Renal cortical epithelial cell (primary cell): ENCODE data around the gene SPHK1. TPM values are rescaled to one million over a fixed set of nuclear protein-coding genes. Genes with fewer than 3 reads are reported as not detected.

Experiments
- DNase-seq: peaks from one replicate; pipeline ENCODE4 v3.0.0-alpha.2; 2011; ENCODE audit warnings: low read depth
- total RNA-seq: library from RNA; depleted of rRNA; stranded (reverse); fragments of >200 nt; gene quantifications from 2 replicates; pipeline ENCODE4 v1.2.3, GENCODE V29; 2014

Gene SPHK1
- total RNA-seq, 1 donor from 2014 or later = 16.5 TPM

DNA sequence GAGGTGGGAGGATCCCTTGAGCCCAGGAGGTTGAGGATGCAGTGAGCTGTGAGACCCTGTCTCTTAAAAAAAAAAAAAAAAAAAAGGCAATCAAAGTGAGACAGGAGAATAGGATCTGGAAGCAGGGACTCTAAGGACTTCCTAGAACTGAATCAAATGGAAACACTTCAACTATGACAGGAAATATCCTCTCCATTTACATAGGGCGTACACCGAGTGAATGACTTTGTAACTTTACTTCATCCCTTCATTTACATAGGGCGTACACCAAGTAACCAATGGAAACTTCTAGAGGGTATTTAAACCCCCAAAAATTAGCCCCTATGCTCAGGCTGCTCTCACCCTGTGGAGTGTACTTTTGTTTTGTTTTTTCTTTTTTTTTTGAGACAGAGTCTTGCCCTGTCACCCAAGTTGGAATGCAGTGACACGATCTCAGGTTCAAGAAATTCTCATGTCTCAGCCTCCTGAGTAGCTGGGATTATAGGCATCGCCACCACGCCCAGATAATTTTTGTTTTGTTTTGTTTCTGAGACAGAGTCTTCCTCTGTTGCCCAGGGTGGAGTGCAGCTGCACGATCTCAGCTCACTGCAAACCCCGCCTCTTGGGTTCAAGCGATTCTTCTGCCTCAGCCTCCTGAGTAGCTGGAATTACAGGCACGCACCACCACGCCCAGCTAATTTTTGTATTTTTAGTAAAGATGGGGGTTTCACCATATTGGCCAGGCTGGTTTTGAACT lies 21.1 kb upstream of the SPHK1 start:
- DNase-seq = no peak

DNA sequence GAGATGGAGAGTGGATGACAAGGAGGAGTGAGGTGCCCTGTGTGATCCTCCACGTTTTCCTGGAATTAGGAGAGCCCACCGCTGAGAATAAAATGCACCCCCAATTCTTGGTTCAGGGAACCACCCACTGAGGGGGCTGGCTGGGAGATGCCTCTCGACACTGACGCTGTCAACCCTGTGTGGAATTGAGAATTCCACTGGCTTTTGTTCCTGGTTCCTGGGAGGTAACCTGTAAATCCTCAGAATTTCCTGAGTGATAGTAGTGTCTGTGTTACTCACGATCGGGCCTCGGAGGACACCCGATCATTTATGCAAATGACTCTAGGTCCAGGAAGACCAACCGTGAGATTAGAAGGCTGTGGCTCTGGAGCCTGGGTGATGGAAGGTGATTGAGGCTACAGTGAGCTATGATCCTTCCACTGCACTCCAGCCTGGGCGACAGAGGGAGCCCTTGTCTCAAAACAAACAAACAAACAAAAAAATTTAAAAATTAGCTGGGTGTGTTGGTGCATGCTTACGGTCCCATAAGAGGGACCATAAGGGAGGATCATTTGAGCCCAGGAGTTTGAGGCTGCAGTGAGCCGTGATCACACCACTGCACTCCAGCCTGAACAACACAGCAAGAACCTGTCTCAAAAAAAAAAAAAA lies 19.0 kb upstream of the SPHK1 start:
- peak; percentile 43 for DNase-seq

DNA sequence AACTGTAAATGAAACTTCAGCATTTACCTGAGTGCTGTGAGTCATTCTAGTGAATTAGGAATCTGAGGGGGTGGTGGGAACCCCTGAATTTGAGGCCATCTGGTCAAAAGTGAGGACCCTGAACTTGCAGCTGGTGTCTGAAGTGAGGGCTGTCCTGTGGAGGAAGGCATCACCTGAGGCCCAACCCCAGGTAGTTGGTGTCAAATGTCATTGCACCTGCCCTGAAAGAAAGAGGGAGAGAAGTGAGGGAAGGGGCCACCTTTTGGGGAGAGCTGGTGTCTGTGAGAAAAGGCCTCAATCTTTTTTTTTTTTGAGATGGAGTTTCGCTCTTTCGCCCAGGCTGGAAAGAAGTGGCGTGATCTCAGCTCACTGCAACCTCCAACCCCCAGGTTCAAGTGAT lies 18.2 kb upstream of the SPHK1 start:
- no peak for DNase-seq

DNA sequence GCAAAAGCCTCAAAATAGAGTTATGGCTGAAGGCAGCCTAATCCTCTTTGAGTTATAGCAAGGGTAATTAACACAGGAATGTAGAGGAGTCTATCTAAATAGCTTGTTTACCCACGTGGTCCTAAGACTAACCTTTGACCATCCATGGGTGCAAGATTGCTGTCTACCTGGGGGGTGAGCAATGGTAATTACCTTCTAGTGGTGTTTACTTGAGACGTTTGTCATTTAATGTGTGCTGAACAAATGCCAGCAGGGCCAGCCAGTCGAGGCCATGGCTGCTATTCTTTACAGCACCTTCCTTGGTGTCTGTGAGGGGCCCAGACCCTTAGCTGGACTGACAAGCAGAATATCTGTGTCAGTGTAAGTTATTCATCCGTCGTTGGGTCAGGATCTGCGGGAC lies 16.8 kb upstream of the SPHK1 start:
- DNase-seq = no peak

DNA sequence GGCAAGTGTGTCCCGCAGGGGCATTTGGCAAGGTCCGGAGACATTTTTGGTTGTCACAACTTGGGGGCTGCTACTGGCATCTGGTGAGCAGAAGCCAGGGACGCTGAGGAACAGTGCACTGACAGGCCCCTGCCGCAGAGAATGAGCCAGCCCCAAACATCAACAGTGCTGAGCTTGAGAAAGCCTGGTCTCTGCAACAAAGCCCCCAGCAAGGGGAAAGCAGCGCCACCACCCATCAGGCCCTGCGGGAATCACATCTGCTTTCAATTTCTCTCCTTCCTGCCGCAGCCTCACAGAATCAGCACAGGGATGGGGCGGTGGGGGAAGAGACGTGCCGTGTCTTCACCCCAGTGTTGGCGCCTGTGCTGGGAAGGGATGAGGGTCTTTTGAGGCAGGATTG lies 15.9 kb upstream of the SPHK1 start:
- no peak for DNase-seq

DNA sequence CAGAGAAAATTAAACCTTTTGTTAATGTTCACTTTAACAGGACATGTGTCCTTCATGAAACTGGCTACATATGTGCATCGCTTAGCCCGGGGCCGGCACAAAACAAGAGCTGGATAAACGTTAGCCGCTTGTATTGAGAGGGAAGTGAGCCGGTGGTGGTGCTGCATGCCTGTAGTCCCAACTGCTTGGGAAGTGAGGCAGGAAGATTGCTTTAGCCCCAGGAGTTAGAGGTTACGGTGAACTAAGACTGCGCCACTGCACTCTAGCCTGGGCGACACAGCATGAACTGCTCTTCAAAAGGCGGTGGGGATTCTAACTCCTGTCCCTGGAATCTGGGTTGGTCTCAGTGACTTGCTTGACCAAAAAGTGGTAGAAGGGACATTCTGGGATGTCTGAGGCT lies 15.0 kb upstream of the SPHK1 start:
- no peak for DNase-seq

DNA sequence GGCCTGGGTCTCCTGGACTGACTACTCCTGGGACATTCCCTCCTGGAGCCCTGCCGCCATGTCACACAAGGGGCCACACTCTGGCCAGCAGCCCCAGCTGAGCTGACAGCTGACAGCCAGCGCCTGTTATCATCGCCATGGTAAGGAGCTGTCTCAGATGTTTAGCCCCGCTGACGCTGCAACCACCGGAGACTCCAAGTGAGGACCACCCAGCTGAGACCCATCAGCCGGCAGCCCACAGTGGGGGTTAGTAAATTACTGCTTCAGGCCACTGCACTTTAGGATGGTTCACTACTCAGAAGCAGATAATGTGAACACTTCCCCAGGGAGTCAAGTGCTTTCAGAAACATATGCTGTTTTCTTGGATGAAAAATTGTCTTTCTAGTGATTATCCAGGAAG lies 14.6 kb upstream of the SPHK1 start:
- DNase-seq = no peak

DNA sequence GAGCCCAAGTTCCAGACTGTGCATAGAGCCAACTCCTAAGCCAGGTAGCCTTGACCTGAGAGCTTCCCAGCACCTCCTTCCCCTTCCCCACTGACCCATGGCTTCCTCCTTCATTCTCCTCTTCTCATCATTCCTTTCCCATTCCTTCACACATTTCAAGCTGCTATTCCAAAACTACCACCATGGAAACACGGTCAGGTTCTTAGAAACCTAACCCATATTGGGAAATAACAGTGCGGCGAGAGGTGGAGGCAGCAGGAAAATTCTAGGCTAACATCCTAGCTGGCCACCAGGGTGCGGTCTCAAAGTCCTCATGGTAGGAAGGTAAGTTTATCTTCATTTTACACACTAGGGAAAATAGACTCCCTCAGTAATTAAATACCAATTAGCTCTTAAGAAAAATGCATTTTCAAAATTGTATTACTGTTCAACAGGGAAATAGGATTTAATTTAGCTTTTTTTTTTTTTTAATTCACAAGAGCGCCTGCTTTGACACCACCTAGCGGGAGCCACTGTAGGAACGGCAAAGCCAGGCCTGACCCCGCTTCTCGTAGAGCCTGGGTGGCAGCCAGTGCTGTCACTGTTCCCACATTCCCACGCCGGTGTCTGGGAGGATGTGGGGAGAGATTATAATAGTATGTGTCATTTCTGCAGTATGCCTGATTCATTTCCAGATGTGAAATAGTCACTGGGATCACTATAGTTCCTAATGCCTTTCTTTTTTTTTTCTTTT lies 14.0 kb upstream of the SPHK1 start:
- DNase-seq = peak; percentile 46

DNA sequence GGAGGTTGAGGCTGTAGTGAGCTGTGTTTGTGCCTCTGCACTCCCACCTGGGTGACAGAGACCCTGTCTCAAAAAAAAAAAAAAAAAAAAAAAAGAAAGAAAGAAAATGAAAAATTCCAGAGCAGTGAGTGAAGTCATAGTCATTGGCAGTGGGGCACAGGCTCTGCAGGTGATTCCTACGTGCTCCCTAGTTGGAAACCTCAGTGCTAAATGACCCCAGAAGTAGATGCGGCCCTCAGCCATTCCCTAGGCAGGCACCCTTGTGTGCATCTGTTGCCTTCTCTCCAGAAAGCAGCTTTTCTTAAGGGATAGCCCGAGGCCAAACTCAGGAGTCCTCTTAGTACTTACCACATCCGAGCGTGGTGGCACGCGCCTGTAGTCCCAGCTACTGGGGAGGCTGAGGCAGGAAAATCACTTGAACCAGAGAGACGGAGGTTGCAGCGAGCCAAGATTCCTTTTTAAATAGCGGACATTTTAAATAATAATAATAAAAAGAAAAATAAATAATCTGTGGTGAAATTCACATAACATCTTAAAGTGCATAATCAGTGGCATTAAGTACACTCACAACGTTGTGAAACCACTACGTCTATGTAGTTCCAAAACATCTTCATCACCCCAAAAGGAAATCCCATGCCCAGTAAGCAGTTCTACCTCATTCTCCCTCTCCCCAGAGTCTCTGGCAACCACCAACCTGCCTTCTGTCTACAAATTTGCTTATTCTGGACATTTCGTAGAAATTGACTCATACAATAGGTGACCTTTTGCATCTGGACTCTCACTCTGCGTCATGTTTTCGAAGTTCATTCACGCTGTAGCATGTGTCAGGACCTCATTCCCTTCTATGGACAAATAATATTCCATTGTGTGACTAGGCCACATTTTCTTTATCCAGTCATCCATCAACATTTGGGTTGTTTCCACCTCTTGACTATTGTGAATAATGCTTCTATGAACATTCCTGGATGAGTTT lies 12.5 kb upstream of the SPHK1 start:
- peak; percentile 92 for DNase-seq

DNA sequence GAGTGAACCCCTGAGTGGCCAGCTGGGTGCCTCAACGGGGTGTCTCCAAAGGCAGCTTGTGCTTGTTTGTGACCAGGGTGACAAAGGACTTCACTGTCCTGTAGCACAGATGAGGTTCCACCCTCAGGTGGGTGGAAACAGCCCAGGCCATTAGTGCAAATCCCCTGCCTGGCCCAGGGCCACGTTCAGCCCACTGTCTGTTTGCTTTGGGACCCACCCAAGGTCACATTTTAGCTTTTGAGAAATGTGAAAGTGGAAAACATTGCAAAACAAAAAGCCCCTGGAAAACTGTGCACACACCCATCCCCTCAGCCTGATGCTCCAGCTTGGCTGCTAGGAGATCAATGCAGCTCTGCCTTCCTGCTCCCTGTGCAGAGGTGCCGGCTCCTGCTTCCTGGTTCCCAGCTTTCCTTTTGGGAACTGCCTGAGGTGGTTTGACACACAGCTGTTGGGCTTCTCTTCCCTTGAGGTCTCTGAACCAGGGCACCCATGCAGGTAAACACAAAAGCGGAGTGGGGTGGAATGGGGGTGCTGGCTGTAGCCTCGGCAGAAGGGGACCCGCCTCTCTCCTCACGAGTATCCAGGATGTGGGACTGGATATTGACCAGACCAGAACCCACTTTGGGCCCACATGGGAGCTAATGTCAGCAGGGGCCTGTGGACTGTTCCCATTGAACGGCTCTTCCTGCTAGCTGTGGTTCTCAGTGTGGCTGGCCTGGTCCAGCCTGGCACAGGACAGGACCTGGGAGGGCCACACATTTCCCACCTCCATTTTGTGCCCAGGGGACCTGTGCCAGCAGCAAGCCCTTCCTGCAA lies 7.9 kb upstream of the SPHK1 start:
- DNase-seq = no peak

DNA sequence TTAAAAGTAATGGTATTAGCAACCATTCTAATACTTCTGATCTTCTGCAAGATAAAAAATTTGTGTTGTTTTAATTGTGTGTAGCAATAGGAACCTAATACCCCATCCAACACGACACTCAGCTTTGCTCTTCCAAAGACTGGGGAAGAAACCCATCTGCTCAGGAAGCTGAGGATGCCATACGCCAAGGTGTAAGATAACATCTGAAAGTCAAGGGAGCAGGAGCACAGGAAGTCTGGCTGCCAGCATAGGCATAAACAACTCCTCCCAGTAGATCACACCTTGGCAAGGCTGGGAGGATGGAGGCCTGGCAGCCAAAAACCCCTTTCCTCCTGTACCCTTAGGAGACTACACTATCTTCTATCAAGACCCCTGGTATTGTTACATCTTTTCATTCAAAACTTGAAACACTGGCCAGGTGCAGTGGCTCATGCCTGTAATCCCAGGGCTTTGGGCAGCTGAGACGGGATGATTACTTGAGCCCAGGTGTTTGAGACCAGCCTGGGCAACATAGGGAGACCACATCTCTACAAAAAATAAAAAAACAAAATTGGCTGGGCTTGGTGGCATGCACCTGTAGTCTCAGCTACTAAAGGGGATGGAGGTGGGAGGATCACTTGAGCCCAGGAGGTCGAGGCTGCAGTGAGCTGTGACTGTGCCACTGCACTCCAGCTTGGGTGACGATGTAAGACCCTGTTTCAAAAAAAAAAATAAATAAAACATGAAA lies 5.7 kb upstream of the SPHK1 start:
- no peak for DNase-seq

DNA sequence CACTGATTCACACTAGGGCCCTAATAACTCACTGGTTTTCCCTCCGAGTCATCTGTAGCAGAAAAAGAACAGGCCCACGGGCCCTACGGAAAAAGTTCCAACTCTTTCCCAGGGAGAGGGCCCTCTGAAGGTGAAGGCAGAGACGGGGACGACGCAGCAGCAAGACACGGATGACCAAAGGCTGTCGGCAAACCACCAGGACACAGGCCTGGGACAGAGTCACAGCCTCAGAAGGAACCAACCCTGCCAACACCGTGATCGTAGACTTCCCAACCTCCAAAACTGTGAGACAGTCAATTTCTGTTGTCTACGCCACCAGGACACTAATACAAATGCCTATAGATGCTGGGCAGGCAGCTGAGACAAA lies 5.2 kb upstream of the SPHK1 start:
- no peak for DNase-seq

DNA sequence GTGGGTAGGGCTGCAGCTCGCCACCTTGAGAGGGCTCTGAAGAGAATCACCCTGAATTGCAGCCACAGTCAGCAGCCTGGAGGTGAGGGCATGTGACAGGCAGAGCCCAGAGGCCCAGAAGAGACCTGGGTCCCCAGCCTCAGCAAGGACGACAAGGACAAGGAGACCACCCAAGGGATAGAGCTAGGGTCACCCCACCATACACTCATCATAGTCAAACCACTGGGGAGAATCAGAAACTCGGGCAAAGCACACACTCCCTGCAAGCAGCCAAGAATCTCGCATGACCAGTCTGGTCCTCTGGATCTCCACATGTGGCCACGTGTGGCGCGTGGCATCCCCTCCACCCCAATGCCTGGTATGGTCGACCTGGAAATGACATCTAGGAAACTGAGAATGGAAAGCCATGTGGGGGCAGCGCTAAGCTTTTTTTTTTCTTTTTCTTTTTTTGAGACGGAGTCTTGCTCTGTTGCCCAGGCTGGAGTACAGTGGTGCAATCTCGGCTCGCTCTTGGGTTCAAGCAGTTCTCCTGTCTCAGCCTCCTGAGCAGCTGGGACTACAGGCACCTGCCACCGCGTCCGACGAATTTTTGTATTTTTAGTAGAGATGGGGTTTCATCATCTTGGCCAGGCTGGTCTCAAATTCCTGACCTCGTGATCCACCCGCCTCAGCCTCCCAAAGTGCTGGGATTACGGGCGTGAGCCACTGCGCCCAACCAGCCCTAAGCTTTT lies 4.6 kb upstream of the SPHK1 start:
- DNase-seq = no peak

DNA sequence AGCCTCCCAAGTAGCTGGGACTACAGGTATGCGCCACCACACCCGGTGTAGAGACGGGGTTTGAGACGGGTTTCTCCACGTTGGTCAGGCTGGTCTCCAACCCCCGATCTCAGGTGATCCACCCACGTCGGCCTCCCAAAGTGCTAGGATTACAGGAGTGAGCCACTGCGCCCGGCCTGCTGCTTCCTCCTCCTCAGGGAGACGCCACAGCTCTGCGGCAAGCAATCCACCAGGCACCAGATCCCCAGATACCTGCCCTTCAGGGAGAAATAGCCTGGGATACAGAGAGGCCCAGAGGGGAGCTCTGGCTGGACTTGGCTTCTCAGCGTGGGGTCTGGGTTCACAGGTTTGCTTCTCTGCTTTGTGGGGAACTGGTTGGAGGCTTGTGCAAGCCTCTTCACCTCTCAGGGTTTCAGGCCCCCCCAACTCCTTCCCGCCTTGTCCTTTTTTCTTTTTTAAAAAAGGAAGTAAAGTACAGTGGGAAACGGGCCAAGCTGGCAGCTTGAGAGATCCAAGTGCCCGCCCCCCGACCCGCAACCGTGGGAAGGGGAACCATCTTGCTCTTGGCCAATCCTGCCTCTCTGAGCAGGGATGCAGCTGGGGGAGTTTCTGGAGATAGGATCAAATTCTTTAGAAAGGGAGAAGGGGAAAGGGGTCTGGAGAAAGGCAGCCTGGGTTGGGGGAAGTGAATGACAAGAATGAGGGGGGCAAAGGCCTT lies 2.6 kb upstream of the SPHK1 start:
- no peak for DNase-seq

DNA sequence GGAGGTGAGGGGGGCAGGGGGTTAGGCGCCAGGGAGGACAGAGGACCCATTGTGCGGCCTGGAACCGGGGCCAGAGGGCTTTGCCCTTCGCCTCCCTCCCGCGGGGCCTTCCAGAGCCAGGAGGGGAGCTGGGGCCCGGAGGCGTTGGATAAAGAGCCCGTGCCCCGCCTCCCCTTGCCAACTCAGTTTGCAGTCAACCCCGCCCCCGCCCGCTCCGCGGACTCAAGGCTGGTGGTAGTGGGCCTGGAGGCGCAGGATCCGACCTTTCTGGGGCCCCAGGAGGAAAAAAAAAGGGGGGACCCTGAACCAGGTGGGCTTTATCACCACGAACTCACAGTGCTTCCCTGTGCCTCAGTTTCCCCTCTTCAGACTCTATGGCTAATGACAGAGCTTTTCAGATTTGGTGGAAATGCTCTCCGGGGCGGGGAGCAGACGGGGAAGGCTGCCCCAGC lies 2.0 kb upstream of the SPHK1 start:
- no peak for DNase-seq

DNA sequence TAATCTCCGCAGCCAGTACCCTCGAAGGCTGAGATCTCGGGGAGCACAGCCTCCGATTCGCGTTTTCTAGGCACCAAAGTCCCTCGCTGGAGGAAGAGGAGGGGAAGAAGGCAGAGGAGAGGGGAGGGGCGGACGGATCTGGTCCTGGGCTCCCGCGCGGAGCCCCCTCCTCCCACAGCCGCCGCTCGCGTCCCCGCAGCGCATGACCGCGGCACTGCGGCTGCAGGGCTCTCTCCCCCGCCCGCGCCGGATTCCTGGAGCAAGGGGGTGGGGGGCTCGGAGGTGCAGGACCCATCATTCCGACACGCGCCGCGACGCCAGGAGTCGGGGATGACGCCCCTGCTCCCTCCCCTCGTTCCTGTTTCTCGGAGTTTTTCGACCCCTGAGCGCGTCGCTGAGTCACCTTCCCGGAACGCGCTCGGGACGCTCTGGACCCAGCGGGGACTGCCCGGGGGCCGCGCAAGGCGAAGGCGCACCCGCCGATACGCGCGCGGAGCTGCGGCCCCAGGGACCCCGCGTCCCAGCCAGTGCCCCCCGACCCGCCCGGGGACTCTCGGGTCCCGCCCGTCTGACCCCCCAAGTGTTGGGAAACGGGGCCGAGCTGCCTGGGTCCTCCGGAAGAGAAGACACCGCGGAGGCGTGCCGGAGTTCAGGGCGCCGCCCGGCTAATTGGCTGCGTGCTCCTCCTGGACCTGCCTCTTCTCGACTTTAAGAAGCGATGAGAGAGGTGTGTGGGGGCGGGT lies 1.4 kb upstream of the SPHK1 start:
- no peak for DNase-seq

DNA sequence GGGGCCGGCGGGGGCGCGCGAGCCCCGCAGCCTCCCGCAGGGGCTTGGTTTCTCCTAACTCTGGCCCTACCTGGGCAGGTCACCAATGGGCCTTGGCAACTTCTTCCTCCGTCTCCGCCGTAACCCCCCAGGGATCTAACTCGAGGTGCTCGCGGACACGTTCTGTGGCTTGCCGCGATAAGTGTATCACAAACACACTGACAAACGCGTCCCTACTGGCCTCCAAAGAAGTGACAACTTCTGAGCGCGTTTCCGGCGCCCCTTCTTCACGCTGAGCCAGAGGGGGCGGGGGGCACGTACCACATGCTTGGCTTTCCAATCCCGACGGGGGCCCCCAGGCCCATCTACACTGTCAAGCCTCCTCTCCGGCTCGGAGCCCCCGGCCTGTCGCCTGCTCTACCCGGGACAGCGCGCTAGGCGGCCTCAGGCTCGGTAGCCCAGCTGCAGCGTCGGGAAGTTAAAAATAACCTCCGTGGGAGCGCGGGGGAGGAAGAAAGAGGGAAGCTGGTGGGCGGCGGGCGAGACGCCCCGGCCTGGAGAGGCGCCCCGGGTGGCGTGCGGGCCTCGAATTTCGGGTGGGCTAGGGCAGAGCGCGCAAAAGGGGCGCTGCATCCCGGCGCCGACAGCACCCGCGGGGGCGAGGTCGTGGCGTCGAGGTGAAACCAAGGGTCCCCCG lies 725 bp upstream of the SPHK1 start:
- no peak for DNase-seq
